ENCODE data around the gene NTHL1. TPM values are rescaled to one million over a fixed set of nuclear protein-coding genes. Genes with fewer than 3 reads are reported as not detected.

NTHL1 gene
- total RNA-seq = 10 to 100 TPM; 18.8 to 58.4 (median 27.6) TPM

GRCh38 chr16:2047330-2048115 is at the start of gene NTHL1, which contains the start of gene TSC2:
TSS of gene NTHL1 (minus strand) at chr16:2047834. CDS start at chr16:2047823, 11 bp downstream.
TSS of gene TSC2 (plus strand) at chr16:2047985. CDS start at chr16:2048616, 631 bp downstream.
- TF ChIP-seq POLR2A (IDR thresholded peaks at IDR 0.05) (peak in 1 of 2 donors; percentile 54), CTCF (IDR thresholded peaks at IDR 0.05) (peak; percentile 31 to 77 (median 50))
- intact Hi-C loops (cut with DNase I; ENCODE audit: low total_unique reads) = no loop called here
- peak within 1 kb of the TSS; percentile 66 to 75 for H3K4me3 ChIP-seq
- H3K36me3 ChIP-seq = no peaks in the 10 kb centered on the region
- peak; percentile 95 to 96 for DNase-seq
- no peaks in the 10 kb centered on the region for H3K27me3 ChIP-seq
- peak within 1 kb of the TSS; percentile 73 to 74 for H3K27ac ChIP-seq
- H3K4me1 ChIP-seq = peaks cover 0 to 18% of the 10 kb centered on the region in 2 donors
- no peaks in the 10 kb centered on the region for H3K9me3 ChIP-seq

GRCh38 chr16:2096853-2097595 is 49.4 kb upstream of the NTHL1 start:
- TF ChIP-seq POLR2A (IDR thresholded peaks at IDR 0.05) (no peak), CTCF (IDR thresholded peaks at IDR 0.05) (no peak)
- no peak overlapping the region for H3K27ac ChIP-seq

GRCh38 chr16:2095918-2096582 is 48.4 kb upstream of the NTHL1 start:
- intact Hi-C loops (cut with DNase I; ENCODE audit: low total_unique reads) = no loop called here
- H3K4me1 ChIP-seq = no peaks in the 10 kb centered on the region
- DNase-seq = no peak
- H3K36me3 ChIP-seq = no peaks in the 10 kb centered on the region
- H3K27ac ChIP-seq = no peak overlapping the region
- H3K27me3 ChIP-seq = no peaks in the 10 kb centered on the region
- no peaks in the 10 kb centered on the region for H3K9me3 ChIP-seq
- no peak overlapping the region for H3K4me3 ChIP-seq
- no peak for TF ChIP-seq POLR2A (IDR thresholded peaks at IDR 0.05)
- no peak for TF ChIP-seq CTCF (IDR thresholded peaks at IDR 0.05)

More at GRCh38 chr16:2096853-2097595, 49.4 kb upstream of the NTHL1 start:
- no peak overlapping the region for H3K4me3 ChIP-seq
- H3K4me1 ChIP-seq = no peaks in the 10 kb centered on the region
- H3K36me3 ChIP-seq = no peaks in the 10 kb centered on the region
- no peaks in the 10 kb centered on the region for H3K27me3 ChIP-seq
- intact Hi-C loops (cut with DNase I; ENCODE audit: low total_unique reads) = no loop called here
- H3K9me3 ChIP-seq = no peaks in the 10 kb centered on the region
- no peak for DNase-seq

GRCh38 chr16:2095315-2095853 is 47.8 kb upstream of the NTHL1 start:
- intact Hi-C loops (cut with DNase I; ENCODE audit: low total_unique reads) = no loop called here
- Histone ChIP-seq H3K36me3 (no peaks in the 10 kb centered on the region), H3K27me3 (no peaks in the 10 kb centered on the region), H3K27ac (no peak overlapping the region), H3K4me3 (no peak overlapping the region), H3K9me3 (no peaks in the 10 kb centered on the region), H3K4me1 (no peaks in the 10 kb centered on the region)
- DNase-seq = no peak
- TF ChIP-seq CTCF (IDR thresholded peaks at IDR 0.05) = no peak
